B cell (primary cell): Measurements from ENCODE around the gene GTF2IRD1.

Source experiments
- EZH2 ChIP-seq: IDR thresholded peaks from 2 replicates; pipeline ENCODE4 v1.6.1; 2012; ENCODE audit warnings: borderline replicate concordance, low read depth, mild to moderate bottlenecking, moderate library complexity, low read length; ENCODE audit not compliant: insufficient read depth, poor library complexity, severe bottlenecking
- TF ChIP-seq, protein P1 (sequence below): fragments of 200-600 bp; IDR thresholded peaks from one replicate; pipeline ENCODE4 v1.8.0; 2022; ENCODE audit warnings: antibody characterized with exemption, mild to moderate bottlenecking

DNA sequence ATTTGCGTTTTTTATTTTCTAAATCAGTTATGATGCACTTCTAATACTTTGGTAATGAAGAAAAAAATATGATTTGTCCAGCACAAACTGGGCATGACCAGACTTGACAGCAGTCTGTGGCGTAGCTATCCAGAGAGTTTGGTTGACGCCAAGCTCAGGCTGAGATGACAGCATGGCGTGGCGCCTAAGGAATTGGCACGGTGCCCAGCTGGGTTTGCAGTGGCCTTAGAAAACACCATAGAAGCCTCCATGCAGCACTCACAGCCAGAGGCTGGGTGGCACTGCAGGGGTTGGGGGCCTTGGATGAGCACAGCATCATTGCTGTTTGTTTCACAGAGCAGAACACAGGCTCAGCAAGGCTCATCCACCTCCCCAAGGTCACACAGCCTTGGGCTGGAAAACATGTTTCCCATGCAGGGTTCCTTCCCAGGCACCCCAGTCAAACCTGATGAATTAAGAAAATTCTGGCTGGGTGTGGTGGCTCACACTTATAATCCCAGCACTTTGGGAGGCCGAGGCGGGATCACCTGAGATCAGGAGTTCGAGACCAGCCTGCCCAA is 88.9 kb downstream of the GTF2IRD1 start:
- TF ChIP-seq EZH2: no peak
- TF ChIP-seq, protein P1, sequence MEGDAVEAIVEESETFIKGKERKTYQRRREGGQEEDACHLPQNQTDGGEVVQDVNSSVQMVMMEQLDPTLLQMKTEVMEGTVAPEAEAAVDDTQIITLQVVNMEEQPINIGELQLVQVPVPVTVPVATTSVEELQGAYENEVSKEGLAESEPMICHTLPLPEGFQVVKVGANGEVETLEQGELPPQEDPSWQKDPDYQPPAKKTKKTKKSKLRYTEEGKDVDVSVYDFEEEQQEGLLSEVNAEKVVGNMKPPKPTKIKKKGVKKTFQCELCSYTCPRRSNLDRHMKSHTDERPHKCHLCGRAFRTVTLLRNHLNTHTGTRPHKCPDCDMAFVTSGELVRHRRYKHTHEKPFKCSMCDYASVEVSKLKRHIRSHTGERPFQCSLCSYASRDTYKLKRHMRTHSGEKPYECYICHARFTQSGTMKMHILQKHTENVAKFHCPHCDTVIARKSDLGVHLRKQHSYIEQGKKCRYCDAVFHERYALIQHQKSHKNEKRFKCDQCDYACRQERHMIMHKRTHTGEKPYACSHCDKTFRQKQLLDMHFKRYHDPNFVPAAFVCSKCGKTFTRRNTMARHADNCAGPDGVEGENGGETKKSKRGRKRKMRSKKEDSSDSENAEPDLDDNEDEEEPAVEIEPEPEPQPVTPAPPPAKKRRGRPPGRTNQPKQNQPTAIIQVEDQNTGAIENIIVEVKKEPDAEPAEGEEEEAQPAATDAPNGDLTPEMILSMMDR: no peak
